BLaER1 treated with 17β-estradiol and CSF1 and Interleukin-3, amounts not matched to agents 10 nM and 100 nM (cell line): Measurements from ENCODE around the gene KCNN3.

Experiments
- H3K27ac ChIP-seq, 11 experiments: shearing (Covaris generic); formaldehyde crosslinking; 2 replicates each; pipeline ENCODE4 v1.8.1; 2022
- H3K27me3 ChIP-seq, 11 experiments: shearing (Covaris generic); formaldehyde crosslinking; 2 replicates each; pipeline ENCODE4 v1.8.1; 2022
- H3K36me3 ChIP-seq, 11 experiments: shearing (Covaris generic); formaldehyde crosslinking; 2 replicates each; pipeline ENCODE4 v1.8.1; 2022
- H3K4me1 ChIP-seq, 10 experiments: shearing (Covaris generic); formaldehyde crosslinking; 2 replicates each; pipeline ENCODE4 v1.8.1; 2022
- H3K4me2 ChIP-seq, 11 experiments: shearing (Covaris generic); formaldehyde crosslinking; 2 replicates each; pipeline ENCODE4 v1.8.1; 2022
- H3K4me3 ChIP-seq, 10 experiments: shearing (Covaris generic); formaldehyde crosslinking; 2 replicates each; pipeline ENCODE4 v1.8.1; 2022
- H3K9ac ChIP-seq, 11 experiments: shearing (Covaris generic); formaldehyde crosslinking; 2 replicates each; pipeline ENCODE4 v1.8.1; 2022
- H3K9me3 ChIP-seq, 11 experiments: shearing (Covaris generic); formaldehyde crosslinking; replicated peaks in 1 of 11; 2 replicates each; pipeline ENCODE4 v1.8.1; 2022
- H4K20me1 ChIP-seq, 11 experiments: shearing (Covaris generic); formaldehyde crosslinking; 2 replicates each; pipeline ENCODE4 v1.8.1; 2022
- Cebpa-rat ChIP-seq, 11 experiments: shearing (Covaris generic); IDR thresholded peaks; 2 replicates each; pipeline ENCODE4 v1.8.1; 2022

KCNN3 gene

GRCh38 chr1:154747380-154747739, 122.7 kb downstream of the KCNN3 start:
- H3K27ac ChIP-seq = peak overlapping the region in 10 of 11 experiments; percentile 1 to 72 (median 66); a peak in 19 of 22 replicates

DNA sequence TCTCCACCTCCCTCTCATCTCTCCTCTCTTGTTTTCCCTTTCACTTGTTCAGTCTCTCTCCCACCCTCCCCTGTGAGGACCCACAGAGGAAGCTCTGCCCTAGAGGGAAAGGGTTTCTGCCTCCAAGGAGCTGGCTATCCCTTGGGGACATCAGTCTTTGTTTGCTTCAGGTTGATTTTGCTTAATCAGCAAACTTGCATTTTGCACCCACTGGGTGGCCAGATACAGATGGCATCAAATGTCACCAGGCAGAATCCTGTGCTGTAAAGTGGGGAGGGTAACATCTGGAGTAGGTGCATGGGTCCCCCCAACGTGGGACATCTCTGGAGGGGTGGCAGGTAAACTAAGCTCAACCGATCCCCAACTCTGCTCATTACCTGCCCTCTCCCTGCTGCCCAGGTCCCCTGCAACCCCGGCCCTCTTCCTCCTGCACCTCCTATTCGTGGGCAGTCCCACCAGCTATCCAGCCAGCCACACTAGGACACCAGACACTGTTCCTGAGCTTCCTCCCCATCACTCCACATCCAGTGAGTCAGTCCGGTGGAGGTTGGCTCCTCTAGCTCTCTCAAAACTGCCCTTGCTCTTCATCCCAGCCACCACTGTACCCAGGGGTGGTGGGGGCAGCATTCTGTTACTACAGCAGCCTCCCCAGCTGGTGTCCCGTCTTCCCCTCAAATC, 123.3 kb downstream of the KCNN3 start:
- no peaks in the 10 kb centered on the region for H3K9me3 ChIP-seq
- H3K27ac ChIP-seq = peak overlapping the region in 8 of 11 experiments; percentile 63 to 72 (median 68); a peak in 11 of 22 replicates

More at GRCh38 chr1:154747380-154747739, 122.7 kb downstream of the KCNN3 start:
- Histone ChIP-seq H3K4me1 (peaks cover 65 to 83% (median 79%) of the 10 kb centered on the region in 10 experiments), H3K9me3 (no peaks in the 10 kb centered on the region), H3K27me3 (no peaks in the 10 kb centered on the region; a peak in 3 of 22 replicates), H3K4me2 (peak overlapping the region; percentile 82 to 91 (median 87)), H3K9ac (peak overlapping the region in 9 of 11 experiments; percentile 46 to 66 (median 58); a peak in 17 of 22 replicates), H4K20me1 (no peaks in the 10 kb centered on the region), H3K36me3 (no peaks in the 10 kb centered on the region), H3K4me3 (peak overlapping the region in 6 of 10 experiments; percentile 8 to 51 (median 27); a peak in 6 of 20 replicates)
- TF ChIP-seq Cebpa-rat (IDR thresholded peaks at IDR 0.05) = no peak

GRCh38 chr1:154745750-154746425, 124.2 kb downstream of the KCNN3 start:
- TF ChIP-seq Cebpa-rat (IDR thresholded peaks at IDR 0.05) = no peak
- Histone ChIP-seq H3K9ac (no peak overlapping the region), H3K36me3 (no peaks in the 10 kb centered on the region), H3K4me1 (peaks cover 50 to 68% (median 66%) of the 10 kb centered on the region in 10 experiments), H3K27ac (peak overlapping the region in 1 of 11 experiments; percentile 29; a peak in 1 of 22 replicates), H3K4me3 (no peak overlapping the region), H3K9me3 (peaks cover 0 to 4% (median 0%) of the 10 kb centered on the region in 11 experiments; a peak in 1 of 22 replicates), H3K27me3 (no peaks in the 10 kb centered on the region; a peak in 3 of 22 replicates), H4K20me1 (no peaks in the 10 kb centered on the region), H3K4me2 (peak overlapping the region; percentile 82 to 91 (median 87))

More for the DNA sequence above, 123.3 kb downstream of the KCNN3 start:
- H3K36me3 ChIP-seq = no peaks in the 10 kb centered on the region
- H3K4me1 ChIP-seq = peaks cover 59 to 77% (median 75%) of the 10 kb centered on the region in 10 experiments
- H4K20me1 ChIP-seq = no peaks in the 10 kb centered on the region
- peak overlapping the region; percentile 82 to 91 (median 87) for H3K4me2 ChIP-seq
- H3K9ac ChIP-seq = peak overlapping the region in 6 of 11 experiments; percentile 51 to 66 (median 61); a peak in 4 of 22 replicates
- H3K4me3 ChIP-seq = no peak overlapping the region
- no peak for TF ChIP-seq Cebpa-rat (IDR thresholded peaks at IDR 0.05)
- no peaks in the 10 kb centered on the region; a peak in 3 of 22 replicates for H3K27me3 ChIP-seq

DNA sequence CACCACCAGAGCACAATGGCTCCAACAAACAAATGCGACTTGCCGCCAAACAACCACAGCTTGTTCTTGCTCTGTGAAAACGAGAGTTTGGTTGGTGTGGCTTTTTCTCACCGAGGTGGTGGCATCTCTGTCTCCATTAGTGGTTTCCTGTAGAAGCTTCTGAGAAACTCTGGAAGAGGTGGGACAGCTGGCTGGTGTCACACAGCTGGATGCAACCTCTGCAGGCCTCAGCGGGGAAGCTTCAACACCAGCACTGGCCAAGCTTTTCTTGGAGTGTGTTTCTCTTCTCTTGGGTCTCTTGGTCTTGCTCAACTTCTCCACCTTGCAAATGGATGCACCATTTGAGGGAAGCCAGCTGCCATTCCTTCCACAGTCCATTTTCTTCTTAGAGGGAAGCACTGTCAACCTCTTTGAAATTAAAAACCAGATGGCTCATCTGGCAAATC, 124.8 kb downstream of the KCNN3 start:
- no peaks in the 10 kb centered on the region for H4K20me1 ChIP-seq
- H3K4me3 ChIP-seq = no peak overlapping the region
- H3K9ac ChIP-seq = no peak overlapping the region
- no peaks in the 10 kb centered on the region for H3K36me3 ChIP-seq
- H3K27ac ChIP-seq = no peak overlapping the region
- peaks cover 0 to 8% (median 0%) of the 10 kb centered on the region in 11 experiments; a peak in 3 of 22 replicates for H3K9me3 ChIP-seq
- peak overlapping the region; percentile 15 to 91 (median 87); a peak in 19 of 22 replicates for H3K4me2 ChIP-seq
- TF ChIP-seq Cebpa-rat (IDR thresholded peaks at IDR 0.05) = peak in 2 of 11 experiments; percentile 40 to 70; a peak in 4 of 22 replicates
- no peaks in the 10 kb centered on the region; a peak in 3 of 22 replicates for H3K27me3 ChIP-seq
- peaks cover 44 to 63% (median 60%) of the 10 kb centered on the region in 10 experiments for H3K4me1 ChIP-seq

DNA sequence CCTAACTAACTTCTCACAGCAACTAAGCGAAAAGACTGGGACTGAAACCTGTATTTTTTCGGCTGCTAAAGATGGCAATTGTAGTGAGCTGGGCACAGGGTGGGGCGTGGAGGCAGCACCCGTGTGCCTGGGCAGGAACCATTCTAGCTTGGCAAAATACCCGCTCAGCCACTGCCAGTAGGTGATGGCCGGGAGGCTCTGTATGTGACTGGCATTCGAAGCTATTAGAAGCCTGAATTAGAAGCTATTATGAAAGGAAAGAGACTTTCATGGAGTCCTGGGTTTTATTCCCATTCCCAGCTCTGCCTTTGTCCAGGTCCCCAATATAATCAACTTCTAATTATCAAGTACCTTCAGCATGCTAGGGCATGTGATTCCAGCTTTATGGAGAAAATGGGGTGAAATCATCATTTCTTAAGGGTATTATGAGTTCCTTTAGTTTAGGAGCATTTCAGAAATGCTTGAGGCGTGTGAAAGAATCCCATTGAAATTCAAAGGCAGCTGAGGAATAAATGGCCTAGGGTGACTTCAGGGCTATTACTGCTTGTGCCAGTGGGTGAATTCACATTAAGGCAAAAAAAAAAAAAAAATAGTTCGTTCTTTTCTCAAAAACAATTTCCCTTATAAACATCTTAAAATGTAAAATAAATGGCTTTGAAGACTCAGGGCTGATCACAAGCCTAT, 125.6 kb downstream of the KCNN3 start:
- H4K20me1 ChIP-seq = no peaks in the 10 kb centered on the region
- no peak overlapping the region for H3K4me3 ChIP-seq
- peaks cover 36 to 55% (median 52%) of the 10 kb centered on the region in 10 experiments for H3K4me1 ChIP-seq
- no peak overlapping the region for H3K27ac ChIP-seq
- no peak overlapping the region for H3K9ac ChIP-seq
- peaks cover 0 to 13% (median 0%) of the 10 kb centered on the region in 11 experiments; a peak in 3 of 22 replicates for H3K9me3 ChIP-seq
- H3K27me3 ChIP-seq = no peaks in the 10 kb centered on the region; a peak in 3 of 22 replicates
- no peaks in the 10 kb centered on the region for H3K36me3 ChIP-seq
- TF ChIP-seq Cebpa-rat (IDR thresholded peaks at IDR 0.05) = no peak
- H3K4me2 ChIP-seq = peak overlapping the region in 10 of 11 experiments; percentile 15 to 91 (median 87); a peak in 19 of 22 replicates

DNA sequence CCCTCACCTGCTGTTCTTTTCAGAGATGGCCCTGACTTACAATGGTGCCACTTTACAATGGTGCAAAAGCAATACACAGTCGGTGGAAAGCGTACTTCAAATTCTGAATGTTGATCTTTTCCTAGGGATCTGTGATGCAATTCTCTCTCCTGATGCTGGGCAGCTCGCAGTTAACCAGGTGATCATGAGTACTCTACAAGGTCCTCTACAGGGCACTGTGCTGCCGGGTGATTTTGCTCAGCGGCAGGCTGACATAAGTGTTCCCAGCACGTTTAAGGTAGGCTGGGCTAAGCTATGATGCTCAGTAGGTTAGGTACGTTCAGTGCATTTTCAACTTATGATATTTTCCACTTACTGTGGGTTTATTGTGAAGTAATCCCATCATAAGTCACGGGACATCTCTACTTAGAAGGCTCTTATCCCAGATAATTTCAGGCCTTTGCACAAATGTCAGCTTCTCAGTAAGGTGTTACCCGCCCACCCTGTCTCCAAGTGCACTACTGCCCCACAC, 126.5 kb downstream of the KCNN3 start:
- no peak for TF ChIP-seq Cebpa-rat (IDR thresholded peaks at IDR 0.05)
- no peaks in the 10 kb centered on the region for H3K36me3 ChIP-seq
- peaks cover 0 to 13% (median 0%) of the 10 kb centered on the region in 11 experiments; a peak in 3 of 22 replicates for H3K9me3 ChIP-seq
- no peaks in the 10 kb centered on the region for H4K20me1 ChIP-seq
- H3K27me3 ChIP-seq = no peaks in the 10 kb centered on the region; a peak in 3 of 22 replicates
- no peak overlapping the region for H3K4me2 ChIP-seq
- no peak overlapping the region for H3K27ac ChIP-seq
- H3K4me3 ChIP-seq = no peak overlapping the region
- no peak overlapping the region for H3K9ac ChIP-seq
- H3K4me1 ChIP-seq = peaks cover 27 to 45% (median 43%) of the 10 kb centered on the region in 10 experiments

DNA sequence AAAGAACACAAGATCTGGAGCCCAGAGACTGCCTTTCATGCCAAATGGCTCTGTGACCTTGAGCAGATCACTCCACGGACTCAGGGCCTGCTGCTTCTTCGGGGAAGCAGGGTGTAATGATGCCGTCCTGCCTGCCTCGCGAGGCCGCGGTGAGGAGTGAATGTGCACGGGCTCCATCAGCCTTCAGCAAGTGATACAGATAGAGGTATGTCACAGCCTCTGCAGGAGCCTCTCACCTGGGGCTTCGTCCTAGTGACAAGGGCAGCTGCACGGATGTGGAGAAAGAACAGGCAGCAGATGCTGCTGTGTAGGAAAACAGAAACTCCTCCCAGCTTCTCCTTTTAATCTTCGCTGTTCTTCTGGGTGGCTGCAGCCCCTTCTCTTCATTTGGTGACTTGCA, 127.5 kb downstream of the KCNN3 start:
- H4K20me1 ChIP-seq = no peaks in the 10 kb centered on the region
- no peaks in the 10 kb centered on the region; a peak in 3 of 22 replicates for H3K27me3 ChIP-seq
- H3K4me2 ChIP-seq = no peak overlapping the region
- no peak for TF ChIP-seq Cebpa-rat (IDR thresholded peaks at IDR 0.05)
- peaks cover 0 to 13% (median 0%) of the 10 kb centered on the region in 11 experiments; a peak in 3 of 22 replicates for H3K9me3 ChIP-seq
- no peak overlapping the region for H3K4me3 ChIP-seq
- H3K4me1 ChIP-seq = peaks cover 19 to 40% (median 35%) of the 10 kb centered on the region in 10 experiments
- no peak overlapping the region for H3K9ac ChIP-seq
- no peaks in the 10 kb centered on the region for H3K36me3 ChIP-seq
- no peak overlapping the region for H3K27ac ChIP-seq

DNA sequence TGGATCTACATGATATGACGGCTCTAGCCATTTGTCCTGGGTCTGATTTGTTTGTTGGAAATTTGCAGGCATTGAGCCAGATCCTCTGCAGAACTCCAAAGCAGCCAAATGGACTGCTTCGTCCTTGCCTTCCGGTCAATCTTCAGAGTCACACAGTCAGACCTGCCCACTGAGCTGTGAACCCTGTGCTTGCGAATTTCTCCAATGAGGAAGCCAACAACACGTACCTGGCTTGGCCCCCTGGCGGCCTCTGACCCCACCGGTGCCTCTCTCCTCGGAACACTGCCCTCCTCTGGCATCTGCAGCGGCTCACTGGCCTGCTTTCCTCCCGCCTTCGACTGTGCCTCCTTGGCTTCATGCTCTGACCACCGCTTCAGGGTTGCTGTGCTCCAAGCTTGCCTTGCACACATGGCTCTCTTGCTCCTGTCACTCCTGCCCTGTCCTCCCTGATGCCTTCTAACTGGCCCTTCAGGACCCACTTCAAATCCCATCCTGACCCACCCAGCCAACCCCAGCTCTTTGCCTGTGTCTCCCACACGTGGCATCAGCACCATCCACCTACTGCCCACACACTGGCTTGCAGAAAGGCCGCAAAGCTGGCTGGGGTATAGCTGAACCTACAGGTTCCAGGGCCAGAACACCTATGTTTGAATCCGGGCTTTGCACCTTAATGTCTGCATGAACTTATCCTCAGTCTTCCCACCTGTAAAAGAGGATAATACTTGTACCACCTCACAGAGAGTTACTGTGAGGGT, 128.2 kb downstream of the KCNN3 start:
- H3K4me1 ChIP-seq = peaks cover 19 to 40% (median 31%) of the 10 kb centered on the region in 10 experiments
- no peak overlapping the region for H3K4me3 ChIP-seq
- no peaks in the 10 kb centered on the region; a peak in 3 of 22 replicates for H3K27me3 ChIP-seq
- TF ChIP-seq Cebpa-rat (IDR thresholded peaks at IDR 0.05) = no peak
- no peaks in the 10 kb centered on the region for H4K20me1 ChIP-seq
- no peak overlapping the region for H3K27ac ChIP-seq
- H3K36me3 ChIP-seq = no peaks in the 10 kb centered on the region
- no peak overlapping the region for H3K9ac ChIP-seq
- H3K9me3 ChIP-seq = peaks cover 0 to 13% (median 0%) of the 10 kb centered on the region in 11 experiments; a peak in 3 of 22 replicates
- H3K4me2 ChIP-seq = no peak overlapping the region
